ENCODE data around the gene DYDC2.

Gene DYDC2

DNA sequence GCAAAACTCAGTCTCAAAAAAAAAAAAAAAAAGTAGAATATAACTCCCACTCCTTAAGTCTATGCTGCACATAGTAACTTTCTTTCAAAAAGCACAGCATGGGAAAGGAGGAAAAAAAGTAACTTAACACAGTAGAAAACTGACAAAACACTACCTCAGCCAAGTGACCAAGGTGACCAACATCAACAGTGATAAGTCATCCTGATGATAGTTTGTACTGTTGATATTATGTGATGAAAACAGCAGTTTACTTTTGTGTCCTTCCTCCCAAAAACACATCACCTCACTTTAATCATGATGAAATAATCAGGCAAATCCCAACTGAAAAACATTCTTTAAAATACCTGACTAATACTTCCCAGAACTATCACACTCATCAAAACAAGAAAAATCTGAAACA is 37.8 kb upstream of the DYDC2 start:
- DNase-seq = no peak
- Histone ChIP-seq H3K36me3 (replicated peaks; ENCODE audit: insufficient read depth, low read length) (no peaks in the 10 kb centered on the region), H3K9ac (ENCODE audit: low read length) (no peak overlapping the region), H4K20me1 (ENCODE audit: insufficient read depth, low read length) (no peaks in the 10 kb centered on the region), H3K4me1 (ENCODE audit: low read length) (no peaks in the 10 kb centered on the region), H3K4me3 (ENCODE audit: low read length) (no peak overlapping the region), H3K79me2 (ENCODE audit: low read length) (no peaks in the 10 kb centered on the region), H3K27me3 (replicated peaks; ENCODE audit: insufficient read depth, low read length) (no peaks in the 10 kb centered on the region), H3K9me2 (replicated peaks; ENCODE audit: insufficient read depth, low read length) (no peaks in the 10 kb centered on the region), H3K27ac (ENCODE audit: low read length) (no peak overlapping the region), H2AFZ (ENCODE audit: low read length) (no peak overlapping the region), H3K4me2 (ENCODE audit: low read depth, low read length) (no peak overlapping the region), H3F3A (ENCODE audit: insufficient read depth, low read length) (no peaks in the 10 kb centered on the region), H3K9me3 (replicated peaks; ENCODE audit: insufficient read depth, low read length) (no peaks in the 10 kb centered on the region)
- TF ChIP-seq, protein P1, sequence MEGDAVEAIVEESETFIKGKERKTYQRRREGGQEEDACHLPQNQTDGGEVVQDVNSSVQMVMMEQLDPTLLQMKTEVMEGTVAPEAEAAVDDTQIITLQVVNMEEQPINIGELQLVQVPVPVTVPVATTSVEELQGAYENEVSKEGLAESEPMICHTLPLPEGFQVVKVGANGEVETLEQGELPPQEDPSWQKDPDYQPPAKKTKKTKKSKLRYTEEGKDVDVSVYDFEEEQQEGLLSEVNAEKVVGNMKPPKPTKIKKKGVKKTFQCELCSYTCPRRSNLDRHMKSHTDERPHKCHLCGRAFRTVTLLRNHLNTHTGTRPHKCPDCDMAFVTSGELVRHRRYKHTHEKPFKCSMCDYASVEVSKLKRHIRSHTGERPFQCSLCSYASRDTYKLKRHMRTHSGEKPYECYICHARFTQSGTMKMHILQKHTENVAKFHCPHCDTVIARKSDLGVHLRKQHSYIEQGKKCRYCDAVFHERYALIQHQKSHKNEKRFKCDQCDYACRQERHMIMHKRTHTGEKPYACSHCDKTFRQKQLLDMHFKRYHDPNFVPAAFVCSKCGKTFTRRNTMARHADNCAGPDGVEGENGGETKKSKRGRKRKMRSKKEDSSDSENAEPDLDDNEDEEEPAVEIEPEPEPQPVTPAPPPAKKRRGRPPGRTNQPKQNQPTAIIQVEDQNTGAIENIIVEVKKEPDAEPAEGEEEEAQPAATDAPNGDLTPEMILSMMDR (IDR thresholded peaks at IDR 0.05; ENCODE audit: low read length) = no peak
- no peak for TF ChIP-seq EZH2 (optimal IDR thresholded peaks at IDR 0.05; ENCODE audit: low read depth, low read length)

DNA sequence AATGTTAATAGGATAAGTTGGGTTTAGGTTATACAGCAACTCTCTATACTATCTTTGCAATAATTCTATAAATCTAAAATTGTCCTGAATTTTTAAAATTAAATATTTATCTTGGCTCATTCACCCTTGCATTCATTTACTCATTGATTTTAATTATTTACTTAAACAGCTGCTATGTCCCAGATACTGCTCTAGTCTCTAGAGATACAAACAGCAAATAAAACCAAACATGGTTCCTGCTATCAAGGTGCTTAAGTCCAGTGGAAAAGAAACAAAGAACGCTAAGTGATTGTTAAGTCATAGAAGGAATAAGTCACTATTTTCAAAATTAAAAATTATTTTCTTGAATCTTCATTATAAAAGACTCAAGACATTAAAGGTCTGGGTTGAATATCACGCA is 37.3 kb upstream of the DYDC2 start:
- no peak for DNase-seq
- TF ChIP-seq EZH2phosphoT487 (IDR thresholded peaks at IDR 0.05; ENCODE audit: low read length) = no peak
- no peak for TF ChIP-seq EZH2 (optimal IDR thresholded peaks at IDR 0.05; ENCODE audit: low read depth, low read length)
- TF ChIP-seq, protein P1 (IDR thresholded peaks at IDR 0.05; ENCODE audit: low read length) = no peak
- Histone ChIP-seq H3K9me2 (replicated peaks; ENCODE audit: insufficient read depth, low read length) (no peaks in the 10 kb centered on the region), H2AFZ (ENCODE audit: low read length) (no peak overlapping the region), H3K4me2 (ENCODE audit: low read depth, low read length) (no peak overlapping the region), H3K79me2 (ENCODE audit: low read length) (no peaks in the 10 kb centered on the region), H3K27me3 (replicated peaks; ENCODE audit: insufficient read depth, low read length) (no peaks in the 10 kb centered on the region), H3K4me3 (ENCODE audit: low read length) (no peak overlapping the region), H4K20me1 (ENCODE audit: insufficient read depth, low read length) (no peaks in the 10 kb centered on the region), H3K9ac (ENCODE audit: low read length) (no peak overlapping the region), H3K27ac (ENCODE audit: low read length) (no peak overlapping the region), H3K4me1 (ENCODE audit: low read length) (no peaks in the 10 kb centered on the region), H3F3A (ENCODE audit: insufficient read depth, low read length) (no peaks in the 10 kb centered on the region), H3K36me3 (replicated peaks; ENCODE audit: insufficient read depth, low read length) (no peaks in the 10 kb centered on the region), H3K9me3 (replicated peaks; ENCODE audit: insufficient read depth, low read length) (no peaks in the 10 kb centered on the region)

DNA sequence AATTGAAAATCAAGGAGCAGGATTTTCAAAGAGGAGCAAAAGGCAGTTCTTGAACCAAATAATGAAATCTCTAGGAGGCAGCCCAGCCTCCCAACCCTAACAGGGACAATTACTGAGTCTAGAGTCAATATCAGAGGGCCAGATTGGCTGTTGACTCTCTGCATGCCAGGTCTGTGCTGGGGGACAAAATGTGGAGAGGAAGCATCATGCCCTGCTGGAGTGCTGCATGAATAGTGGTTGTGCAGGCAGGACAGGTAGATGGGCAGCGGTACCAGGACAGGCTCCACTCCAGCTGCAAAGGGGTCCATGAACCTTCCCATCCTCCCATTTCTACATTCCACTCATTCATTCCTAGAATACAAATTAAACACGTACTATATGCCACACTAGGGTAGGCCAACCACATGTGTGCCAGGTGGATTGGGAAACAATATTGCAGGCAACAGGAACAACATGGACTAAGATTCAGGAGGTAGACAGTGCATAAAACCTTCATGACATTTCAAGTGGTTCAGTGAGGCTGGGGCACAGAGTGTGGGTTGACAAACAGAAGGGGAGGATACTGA is 36.8 kb upstream of the DYDC2 start:
- TF ChIP-seq EZH2 (optimal IDR thresholded peaks at IDR 0.05; ENCODE audit: low read depth, low read length) (no peak), EZH2phosphoT487 (IDR thresholded peaks at IDR 0.05; ENCODE audit: low read length) (no peak)
- TF ChIP-seq, protein P1 (IDR thresholded peaks at IDR 0.05; ENCODE audit: low read length) = no peak
- H3K9me2 ChIP-seq (replicated peaks; ENCODE audit: insufficient read depth, low read length) = no peaks in the 10 kb centered on the region
- no peaks in the 10 kb centered on the region for H3K79me2 ChIP-seq (ENCODE audit: low read length)
- no peaks in the 10 kb centered on the region for H3K4me1 ChIP-seq (ENCODE audit: low read length)
- H3K27ac ChIP-seq (ENCODE audit: low read length) = no peak overlapping the region
- H4K20me1 ChIP-seq (ENCODE audit: insufficient read depth, low read length) = no peaks in the 10 kb centered on the region
- H3K9ac ChIP-seq (ENCODE audit: low read length) = no peak overlapping the region
- no peaks in the 10 kb centered on the region for H3F3A ChIP-seq (ENCODE audit: insufficient read depth, low read length)
- H3K9me3 ChIP-seq (replicated peaks; ENCODE audit: insufficient read depth, low read length) = no peaks in the 10 kb centered on the region
- no peaks in the 10 kb centered on the region for H3K36me3 ChIP-seq (replicated peaks; ENCODE audit: insufficient read depth, low read length)
- DNase-seq = no peak
- H3K27me3 ChIP-seq (replicated peaks; ENCODE audit: insufficient read depth, low read length) = no peaks in the 10 kb centered on the region
- no peak overlapping the region for H3K4me2 ChIP-seq (ENCODE audit: low read depth, low read length)
- no peak overlapping the region for H3K4me3 ChIP-seq (ENCODE audit: low read length)
- no peak overlapping the region for H2AFZ ChIP-seq (ENCODE audit: low read length)

Measured in MM.1S (cell line).